AG08396 (cell line): ENCODE data around the gene UPK3B.
A peak's percentile ranks its signal among the peaks of the same experiment; 100 is the strongest.
"Not testable (repeated sequence)": the region's sequence is repeated elsewhere in the genome, so short reads cannot be mapped to it uniquely, and the experiment has no call there.

Experiments
- DNase-seq: peaks from one replicate; pipeline ENCODE4 v3.0.0; 2012; ENCODE audit warnings: low spot score, mixed read lengths

The UPK3B gene

GRCh38 chr7:76513817-76514799, 3.8 kb downstream of the UPK3B start:
- DNase-seq: no peak

DNA sequence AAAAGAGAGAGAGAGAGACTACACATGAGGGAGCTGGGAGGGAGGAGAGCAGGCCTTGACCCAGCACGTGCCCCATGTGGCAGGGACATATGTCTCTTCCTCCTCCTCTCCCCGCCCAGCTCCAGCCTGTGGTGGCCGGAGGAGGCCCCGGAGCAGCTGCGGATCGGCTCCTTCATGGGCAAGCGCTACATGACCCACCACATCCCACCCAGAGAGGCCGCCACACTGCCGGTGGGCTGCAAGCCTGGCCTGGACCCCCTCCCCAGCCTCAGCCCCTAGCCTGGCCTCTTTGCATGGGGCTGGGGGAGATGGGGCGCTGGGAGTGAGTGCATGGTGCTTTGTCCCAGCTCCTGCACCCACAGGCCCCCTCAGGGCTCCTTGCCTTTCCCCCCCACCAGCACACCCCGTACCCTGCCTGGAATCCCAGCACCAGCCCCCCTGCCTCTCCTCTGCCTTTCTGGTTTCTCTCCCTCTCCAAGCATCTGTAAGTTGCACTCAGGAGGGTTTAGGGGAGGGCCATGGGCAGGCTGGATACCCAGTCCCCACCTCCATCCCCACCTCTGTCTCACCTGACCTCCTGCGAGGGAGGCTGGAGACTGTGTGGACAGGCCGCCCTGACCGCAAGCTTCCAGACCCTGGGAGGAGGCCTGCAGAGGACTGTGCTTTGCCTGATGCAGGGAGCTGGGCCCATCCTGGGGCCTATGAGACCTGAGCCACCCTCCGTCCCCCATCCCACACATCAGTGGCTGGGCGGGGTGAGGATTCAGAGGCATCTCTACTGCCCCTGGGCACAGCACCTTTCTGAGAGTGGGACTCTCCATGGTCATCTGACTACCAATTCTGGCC, 4.8 kb downstream of the UPK3B start:
- DNase-seq: peak; percentile 13

DNA sequence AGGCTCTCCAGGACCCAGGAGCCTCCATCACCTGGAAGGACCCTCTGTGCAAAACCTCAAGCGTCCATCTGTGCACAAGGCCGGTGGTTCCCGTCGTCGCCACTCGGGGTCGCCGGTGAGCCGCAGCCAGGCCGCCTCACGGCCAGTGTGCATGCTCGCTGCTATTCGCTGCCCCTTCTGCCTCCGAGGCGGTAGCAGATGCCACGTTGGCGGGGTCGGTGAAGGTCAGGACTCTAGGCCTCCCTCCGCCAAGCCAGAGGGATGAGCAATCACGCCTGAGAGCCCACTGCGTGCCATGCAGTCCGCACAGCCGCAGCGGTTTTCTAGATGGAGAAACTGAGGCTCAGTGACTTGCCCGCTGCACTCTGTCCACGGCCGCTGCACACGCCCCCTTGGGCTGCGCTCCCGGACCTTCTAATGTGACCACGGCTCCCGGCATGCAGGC, 5.7 kb downstream of the UPK3B start:
- DNase-seq: peak; percentile 84

- not testable (repeated sequence) for DNase-seq
Measured at GRCh38 chr7:76516932-76517331, 6.6 kb downstream of the UPK3B start.

DNA sequence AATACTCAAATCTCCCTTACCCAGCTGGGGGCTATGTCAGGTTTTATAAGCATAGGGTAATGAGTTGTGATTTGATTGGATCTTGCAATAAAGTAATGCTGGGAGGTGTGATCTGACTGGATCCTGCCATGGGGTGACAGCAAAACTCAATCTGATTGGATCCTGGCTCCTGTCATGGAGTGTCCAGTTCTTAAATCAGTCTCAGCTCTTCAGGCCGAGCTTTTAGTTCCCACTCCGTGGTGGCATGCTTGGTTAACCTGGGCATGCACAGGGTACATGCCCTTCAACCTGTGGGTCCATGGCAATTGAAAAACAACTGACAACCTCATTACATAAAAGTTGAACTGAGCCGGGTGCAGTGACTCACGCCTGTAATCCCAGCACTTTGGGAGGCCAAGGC, 15.8 kb downstream of the UPK3B start:
- DNase-seq: not testable (repeated sequence)

- not testable (repeated sequence) for DNase-seq
Measured at GRCh38 chr7:76531643-76532042, 21.3 kb downstream of the UPK3B start.

DNA sequence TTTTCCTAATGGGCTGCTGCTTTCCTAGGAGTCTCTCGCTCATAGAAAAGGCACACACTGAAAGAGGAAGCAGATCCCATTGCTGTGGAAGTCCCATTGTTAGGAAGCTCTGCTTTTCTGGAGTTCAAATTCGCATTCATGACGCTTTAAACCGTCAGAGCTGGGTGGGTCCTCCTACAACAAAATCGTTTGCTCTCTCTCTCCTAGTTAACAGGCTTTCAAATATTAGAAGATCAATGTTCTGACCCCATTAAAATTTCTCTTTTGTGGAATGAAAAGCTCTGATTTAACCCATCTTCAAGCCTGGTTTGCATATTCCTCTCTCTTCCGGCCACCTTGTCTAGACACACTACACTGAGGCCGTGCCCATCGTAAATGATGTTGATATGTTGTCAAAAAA, 32.8 kb downstream of the UPK3B start, which contains the start of gene SPDYE16:
SPDYE16 (minus strand) TSS at position 101 of the 400 bp plus-strand sequence. CDS start 1,838 bp downstream, outside the sequence.
- not testable (repeated sequence) for DNase-seq

DNA sequence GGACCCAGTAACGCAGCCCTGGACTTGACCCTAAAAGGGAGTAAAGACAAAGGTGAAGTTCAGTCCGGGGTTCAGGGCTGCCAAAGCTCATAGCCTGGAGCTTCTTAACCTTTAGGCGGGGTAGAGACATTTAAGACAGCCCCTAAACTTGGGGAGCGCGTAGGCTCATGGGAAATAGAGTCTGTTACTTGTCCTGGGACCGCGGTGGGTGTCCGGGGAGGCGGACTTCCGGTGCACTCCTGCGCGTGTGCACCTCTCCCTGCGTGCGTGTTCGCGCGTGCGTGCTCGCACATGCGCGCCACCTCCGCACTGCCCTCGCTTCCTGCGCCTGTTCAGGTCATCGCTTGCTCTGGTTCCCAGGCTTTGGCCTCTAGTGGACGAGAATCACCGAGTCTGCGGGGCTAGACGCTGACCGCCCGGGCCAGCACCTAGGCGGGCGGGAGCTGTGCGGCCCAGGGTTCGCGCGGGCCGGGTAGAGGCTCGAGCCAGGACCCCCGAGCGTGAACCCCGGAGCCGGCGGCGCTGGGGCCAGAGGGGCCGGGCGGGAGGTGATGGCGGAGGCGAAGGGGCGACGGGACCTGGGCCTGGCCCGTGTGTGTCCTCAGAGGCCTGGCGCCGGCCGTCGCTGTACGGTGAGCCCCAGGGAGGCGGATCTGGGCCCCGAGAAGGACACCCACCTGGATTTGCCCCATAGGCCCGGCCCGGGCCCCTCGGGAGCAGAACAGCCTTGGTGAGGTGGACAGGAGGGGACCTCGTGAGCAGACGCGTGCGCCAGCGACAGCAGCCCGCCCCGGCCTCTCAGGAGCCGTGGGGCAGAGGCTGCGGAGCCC, 38.9 kb downstream of the UPK3B start:
- peak; percentile 85 for DNase-seq

- DNase-seq: not testable (repeated sequence)
Measured at GRCh38 chr7:76549855-76550248, 39.5 kb downstream of the UPK3B start.

GRCh38 chr7:76551992-76552391, 41.6 kb downstream of the UPK3B start:
- DNase-seq: not testable (repeated sequence)

GRCh38 chr7:76559685-76560084, 49.3 kb downstream of the UPK3B start:
- DNase-seq: not testable (repeated sequence)

GRCh38 chr7:76560157-76560556, 49.8 kb downstream of the UPK3B start:
- not testable (repeated sequence) for DNase-seq

GRCh38 chr7:76561342-76561741, 51.0 kb downstream of the UPK3B start:
- not testable (repeated sequence) for DNase-seq

DNA sequence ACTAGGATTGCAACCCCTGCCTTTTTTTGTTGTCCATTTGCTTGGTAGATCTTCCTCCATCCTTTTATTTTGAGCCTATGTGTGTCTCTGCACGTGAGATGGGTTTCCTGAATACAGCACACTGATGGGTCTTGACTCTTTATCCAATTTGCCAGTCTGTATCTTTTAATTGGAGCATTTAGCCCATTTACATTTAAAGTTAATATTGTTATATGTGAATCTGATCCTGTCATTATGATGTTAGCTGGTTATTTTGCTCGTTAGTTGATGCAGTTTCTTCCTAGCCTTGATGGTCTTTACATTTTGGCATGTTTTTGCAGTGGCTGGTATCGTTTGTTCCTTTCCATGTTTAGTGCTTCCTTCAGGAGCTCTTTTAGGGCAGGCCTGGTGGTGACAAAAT, 54.6 kb downstream of the UPK3B start:
- DNase-seq: not testable (repeated sequence)
